GM23338 (cell line): Measurements from ENCODE around the gene OAT.

ENCODE experiments used
- EZH2phosphoT487 ChIP-seq: fragments of 200-600 bp; sonication (generic); IDR thresholded peaks from one replicate; pipeline ENCODE4 v1.8.1; 2018; ENCODE audit warnings: antibody characterized with exemption; ENCODE audit not compliant: unreplicated experiment
- JUNB ChIP-seq: IDR thresholded peaks from one replicate; pipeline ENCODE4 v1.6.1; 2016; ENCODE audit warnings: antibody characterized with exemption; ENCODE audit not compliant: unreplicated experiment
- TF ChIP-seq, protein P1 (sequence below), 2 experiments: fragments of 200-600 bp in 1 of 2; sonication (generic) in 1 of 2; conservative IDR thresholded peaks; 2 replicates each; pipeline versions ENCODE4 v1.5.1 to v1.6.1; 2016 to 2017; ENCODE audit warnings: antibody characterized with exemption in 2 of 2, low read depth in 2 of 2, mild to moderate bottlenecking in 2 of 2, moderate library complexity in 1 of 2

DNA sequence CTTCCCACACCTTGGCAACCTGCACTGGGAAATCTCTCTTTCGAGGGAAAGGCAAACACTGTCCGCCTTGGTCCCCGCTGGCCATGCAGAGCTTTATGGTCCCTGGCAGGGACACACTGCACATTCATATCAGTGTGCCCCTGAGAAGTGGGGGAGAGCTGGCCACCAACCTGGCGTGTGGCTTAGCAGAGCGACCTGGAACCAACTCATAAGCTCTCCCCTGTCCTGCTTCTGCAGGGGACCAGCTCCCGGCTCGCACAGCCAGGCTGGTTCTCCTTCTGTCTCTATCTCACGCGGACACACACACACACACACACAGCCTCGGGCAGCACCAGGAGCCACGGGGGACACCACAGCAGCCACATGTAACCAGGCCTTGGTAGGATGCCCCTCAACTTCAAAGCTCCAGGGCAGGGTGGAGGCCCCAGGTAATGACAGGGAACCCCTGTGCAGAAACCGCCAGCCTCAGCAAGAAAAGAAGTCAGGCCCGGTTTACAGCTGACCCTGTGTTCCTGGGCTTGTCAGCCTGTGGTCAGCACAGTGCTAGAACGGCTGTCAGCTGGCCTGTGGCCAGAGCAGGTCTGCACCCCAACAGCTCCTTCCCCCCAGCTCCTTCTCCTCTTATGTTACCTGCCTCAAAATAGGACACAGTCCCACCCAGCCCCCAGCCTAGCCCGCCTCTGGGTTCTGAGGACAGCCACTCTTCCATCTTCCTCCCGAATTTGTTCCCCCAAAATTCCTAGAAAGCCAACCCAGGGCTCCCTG, 69.3 kb downstream of the OAT start:
- TF ChIP-seq, protein P1, sequence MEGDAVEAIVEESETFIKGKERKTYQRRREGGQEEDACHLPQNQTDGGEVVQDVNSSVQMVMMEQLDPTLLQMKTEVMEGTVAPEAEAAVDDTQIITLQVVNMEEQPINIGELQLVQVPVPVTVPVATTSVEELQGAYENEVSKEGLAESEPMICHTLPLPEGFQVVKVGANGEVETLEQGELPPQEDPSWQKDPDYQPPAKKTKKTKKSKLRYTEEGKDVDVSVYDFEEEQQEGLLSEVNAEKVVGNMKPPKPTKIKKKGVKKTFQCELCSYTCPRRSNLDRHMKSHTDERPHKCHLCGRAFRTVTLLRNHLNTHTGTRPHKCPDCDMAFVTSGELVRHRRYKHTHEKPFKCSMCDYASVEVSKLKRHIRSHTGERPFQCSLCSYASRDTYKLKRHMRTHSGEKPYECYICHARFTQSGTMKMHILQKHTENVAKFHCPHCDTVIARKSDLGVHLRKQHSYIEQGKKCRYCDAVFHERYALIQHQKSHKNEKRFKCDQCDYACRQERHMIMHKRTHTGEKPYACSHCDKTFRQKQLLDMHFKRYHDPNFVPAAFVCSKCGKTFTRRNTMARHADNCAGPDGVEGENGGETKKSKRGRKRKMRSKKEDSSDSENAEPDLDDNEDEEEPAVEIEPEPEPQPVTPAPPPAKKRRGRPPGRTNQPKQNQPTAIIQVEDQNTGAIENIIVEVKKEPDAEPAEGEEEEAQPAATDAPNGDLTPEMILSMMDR (conservative IDR thresholded peaks at IDR 0.05; ENCODE audit: low read depth in 2 of 2): no peak
- TF ChIP-seq JUNB (no peak), EZH2phosphoT487 (no peak)
